HG02610 (cell line): ENCODE results near the gene EEA1.

Experiments
- ATAC-seq: cut with Tn5 transposase; IDR thresholded peaks from one replicate; pipeline ENCODE4 v1.9.1; 2021; ENCODE audit warnings: mild to moderate bottlenecking, moderate library complexity; ENCODE audit not compliant: unreplicated experiment

EEA1 gene

DNA sequence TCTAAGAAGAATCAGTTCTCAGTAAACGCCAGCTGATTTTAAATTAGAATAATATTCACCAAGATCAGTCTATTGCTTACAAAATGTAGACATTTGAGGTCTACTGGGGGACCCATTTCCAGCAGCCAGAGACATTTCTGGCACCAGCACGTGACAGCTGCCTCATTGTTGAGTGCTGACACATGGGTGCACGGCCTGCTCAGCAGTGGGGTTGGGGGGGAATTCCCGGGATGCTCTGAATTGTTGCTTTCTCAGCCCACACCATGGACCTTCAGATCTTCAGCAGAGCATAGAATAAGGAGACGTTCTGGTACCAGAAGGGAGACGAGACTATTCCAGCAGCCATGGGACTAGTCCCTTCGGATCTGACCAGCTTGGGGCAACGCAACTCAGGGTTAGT is 208.0 kb downstream of the EEA1 start:
- no peak for ATAC-seq
